Right lobe of liver (tissue), 4 donors: ENCODE data around the gene PTPRD.

Source experiments
- CTCF ChIP-seq, 4 donors: fragments of 200-600 bp in 3 of 4; fragments of 450-650 bp in 1 of 4; IDR thresholded peaks; one replicate each; pipeline versions ENCODE4 v1.5.1 to v1.8.0; 2016 to 2022; ENCODE audit warnings: antibody characterized with exemption in 4 of 4, mild to moderate bottlenecking in 2 of 4
- POLR2A ChIP-seq: fragments of 450-650 bp; IDR thresholded peaks from one replicate; pipeline ENCODE4 v1.6.1; 2017; ENCODE audit warnings: antibody characterized with exemption, mild to moderate bottlenecking
- donor health status: DM: no; HTN: no; CAD: no.
- donor health status: DM: no; HTN: no; CAD: no.
- donor health status: DM: no; HTN: yes; CAD: no.

GRCh38 chr9:8429157-8429556 lies 2183.6 kb downstream of the PTPRD start:
- no peak for TF ChIP-seq POLR2A
- no peak for TF ChIP-seq CTCF (IDR thresholded peaks at IDR 0.05)
